GM18870 (cell line): ENCODE results near the gene NCOA6.

Source experiments
- ATAC-seq: cut with Tn5 transposase; IDR thresholded peaks from one replicate; pipeline ENCODE4 v1.9.1; 2021; ENCODE audit warnings: moderate library complexity; ENCODE audit not compliant: unreplicated experiment

NCOA6 gene

DNA sequence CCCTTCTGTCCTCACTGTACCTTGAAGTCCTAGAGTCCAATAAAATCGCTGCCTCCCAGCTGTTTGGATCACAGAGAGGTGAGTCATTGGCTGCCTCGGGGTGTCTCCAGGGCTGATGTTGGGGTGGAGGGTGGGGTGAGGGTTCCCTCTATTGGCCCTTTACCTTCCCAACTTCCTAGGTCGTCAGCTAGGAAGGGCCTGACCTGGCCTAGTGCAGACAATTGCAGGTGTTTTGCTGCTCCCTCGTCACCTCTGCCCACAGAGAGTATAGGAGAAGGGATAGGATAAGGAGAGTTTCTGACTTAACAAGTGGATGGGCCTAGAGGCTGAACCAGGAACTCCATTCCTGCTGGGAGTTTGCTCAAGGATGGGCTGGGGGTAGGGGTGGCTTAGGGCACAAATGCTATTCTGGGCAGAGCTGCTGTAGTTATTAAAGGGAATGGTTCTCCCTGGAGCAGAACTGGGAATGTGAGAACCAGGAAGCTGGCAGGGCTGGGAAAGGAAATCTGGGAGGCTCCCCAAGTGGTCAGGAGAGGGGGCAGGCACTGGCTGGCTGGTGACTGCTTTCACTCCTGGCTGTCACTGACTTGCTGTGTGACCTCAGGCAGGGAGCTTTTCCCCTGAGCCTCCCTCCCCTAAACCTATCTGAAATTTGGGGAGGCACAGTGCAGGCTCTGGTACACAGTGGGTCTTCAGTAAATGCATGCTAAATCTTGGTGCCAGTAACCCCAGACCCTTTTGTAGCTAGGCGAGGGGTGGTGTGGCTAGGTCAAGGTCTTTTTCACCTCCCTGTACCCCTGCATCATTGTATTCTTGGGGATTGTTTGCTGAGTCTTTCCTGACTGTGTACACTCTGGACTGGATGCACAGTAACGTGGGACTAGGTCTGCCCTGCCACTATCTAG lies 119.8 kb downstream of the NCOA6 start:
- no peak for ATAC-seq

DNA sequence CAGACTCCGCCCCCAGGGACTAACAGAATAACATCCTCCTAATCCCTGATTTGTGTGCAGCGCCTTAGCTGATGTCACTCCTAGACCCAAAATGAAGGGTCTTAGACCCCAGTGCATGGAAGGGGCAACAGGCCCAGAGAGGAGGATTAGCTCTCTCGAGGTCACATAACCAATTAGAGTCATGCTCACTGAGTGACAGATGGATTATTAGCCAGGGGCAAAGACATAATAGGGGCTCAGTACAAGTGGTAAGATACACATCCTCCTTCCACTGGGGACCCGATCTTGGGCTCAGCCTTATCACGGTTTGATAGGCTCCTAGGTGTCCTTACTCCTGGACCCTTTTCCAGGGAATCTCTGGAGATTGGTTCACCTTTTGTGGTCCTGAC lies 120.4 kb downstream of the NCOA6 start:
- no peak for ATAC-seq

DNA sequence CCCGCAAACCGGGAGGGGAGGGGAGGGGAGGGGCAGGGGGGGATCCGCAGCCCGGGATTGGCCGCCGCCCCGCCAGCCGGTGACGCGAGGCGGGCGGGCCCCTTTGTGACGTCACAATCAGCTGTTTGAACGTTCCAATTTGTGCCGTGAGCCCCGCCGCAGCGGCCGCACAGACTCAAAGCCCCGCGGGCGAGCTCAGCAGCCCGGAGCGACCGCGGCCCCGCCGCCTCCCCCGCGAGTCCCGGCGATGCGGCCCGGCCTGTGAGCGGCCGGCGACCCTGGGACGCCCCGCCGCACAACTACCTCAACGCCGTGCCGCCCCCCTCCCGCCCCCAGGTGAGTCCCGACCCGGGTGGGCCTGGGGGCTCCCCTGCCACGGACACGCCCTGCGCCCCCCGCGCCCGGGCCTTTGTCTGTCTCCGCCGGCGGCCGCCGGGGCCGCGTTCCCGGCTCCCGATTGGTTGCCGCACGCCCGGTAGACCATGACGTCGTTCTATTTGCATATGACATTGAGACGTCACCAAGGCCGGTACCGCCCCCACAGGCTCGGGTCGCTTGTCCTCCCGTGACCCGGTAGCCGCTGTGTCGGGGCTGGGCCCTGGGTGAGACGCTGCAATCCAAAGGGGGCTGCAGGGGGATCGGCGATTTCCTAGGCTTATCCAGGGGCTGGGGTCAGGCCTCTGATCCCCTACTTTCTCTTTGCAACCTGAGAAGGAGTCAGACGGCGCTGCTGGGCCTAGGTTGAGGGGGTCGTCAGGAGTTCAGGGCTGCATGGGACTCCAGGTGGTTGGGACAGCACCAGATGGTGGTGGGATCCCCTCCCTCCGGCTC lies 121.1 kb downstream of the NCOA6 start, which contains the start of gene TP53INP2:
Gene TP53INP2 (plus strand): TSS at position 168 of the 831 bp plus-strand sequence. CDS start 4,396 bp downstream, outside the sequence.
- peak; percentile 40 for ATAC-seq

DNA sequence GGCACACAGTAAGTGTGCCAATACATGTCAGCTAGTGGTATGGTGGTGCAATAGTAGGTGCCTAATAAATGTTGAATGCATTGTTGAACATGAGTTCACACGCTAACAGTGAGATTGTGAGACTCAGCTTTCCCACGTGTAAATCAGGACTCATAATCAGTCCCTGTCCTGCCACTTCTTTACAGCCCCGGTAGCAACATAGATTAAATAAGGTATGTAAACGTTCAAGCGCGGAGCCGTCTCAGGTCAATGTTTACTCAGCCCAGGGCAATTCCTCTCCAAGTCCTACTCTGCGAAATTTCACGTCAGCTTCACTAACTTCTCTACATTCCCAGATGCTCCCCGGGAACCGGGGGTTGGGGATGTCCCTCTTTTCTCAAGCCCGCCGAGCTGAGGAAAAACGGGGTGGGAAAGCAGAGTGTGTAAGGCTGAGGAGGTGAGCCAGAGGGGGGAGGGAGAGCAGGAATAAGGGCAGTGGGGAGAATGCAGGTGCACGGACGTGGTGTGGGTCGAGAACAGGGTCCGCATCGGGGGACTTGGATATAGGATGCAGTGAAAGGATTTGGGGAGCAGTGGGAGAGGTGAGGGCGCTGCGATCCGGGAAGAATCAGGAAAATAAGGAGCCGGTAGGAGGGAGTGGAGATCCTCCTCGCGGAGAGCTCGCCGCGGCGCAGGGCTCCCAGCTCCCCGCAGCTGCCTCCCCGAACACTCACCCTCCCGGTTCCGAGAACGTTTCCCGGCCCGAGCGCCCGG lies 121.9 kb downstream of the NCOA6 start:
- ATAC-seq = no peak

DNA sequence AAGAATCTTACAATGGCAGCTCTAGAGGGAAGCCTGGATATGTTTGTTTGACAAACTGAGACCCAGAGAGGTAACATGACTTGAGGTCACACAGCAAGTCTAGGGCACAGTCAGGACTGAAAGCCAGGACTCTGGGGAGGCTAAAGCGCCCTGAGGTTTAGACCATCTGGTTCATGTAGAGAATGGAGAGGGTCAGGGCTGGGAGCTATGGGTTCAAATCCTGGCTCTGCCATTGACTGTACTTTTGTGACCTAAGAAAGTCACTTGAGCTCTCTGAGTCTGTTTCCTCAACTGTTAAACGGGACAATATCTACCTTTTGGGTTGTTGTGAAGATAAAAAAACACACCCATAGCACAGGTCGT lies 122.4 kb downstream of the NCOA6 start:
- no peak for ATAC-seq

DNA sequence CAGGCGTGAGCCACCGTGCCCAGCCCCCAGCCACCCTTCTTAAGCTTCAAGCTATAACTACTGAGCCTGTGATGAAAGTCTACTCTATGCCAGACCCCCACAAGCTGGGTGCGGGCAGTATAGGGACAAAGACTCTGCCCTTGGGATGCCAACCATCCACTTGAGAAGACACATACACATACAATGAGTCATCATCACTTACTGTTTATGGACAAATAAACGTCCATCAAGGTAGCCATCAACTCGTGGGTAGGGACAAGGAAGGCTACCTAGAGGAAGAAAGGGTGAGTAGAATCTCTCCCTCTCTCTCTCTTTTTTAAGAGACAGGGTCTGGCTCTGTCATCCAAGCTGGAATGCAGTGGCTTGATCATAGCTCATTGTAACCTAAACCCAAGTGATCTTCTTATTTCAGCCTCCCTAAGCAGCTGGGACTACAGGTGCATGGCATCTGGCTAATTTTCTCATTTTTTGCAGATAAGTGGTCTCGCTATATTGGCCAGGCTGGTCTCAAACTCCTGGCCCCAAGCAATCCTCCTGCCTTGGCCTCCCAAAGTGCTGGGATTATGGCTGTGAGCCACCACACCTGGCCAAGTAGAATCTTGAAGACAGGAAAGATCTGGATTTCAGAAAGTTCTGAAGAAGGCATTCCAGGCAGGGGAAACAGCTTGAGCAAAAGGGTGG lies 123.9 kb downstream of the NCOA6 start:
- ATAC-seq = no peak

DNA sequence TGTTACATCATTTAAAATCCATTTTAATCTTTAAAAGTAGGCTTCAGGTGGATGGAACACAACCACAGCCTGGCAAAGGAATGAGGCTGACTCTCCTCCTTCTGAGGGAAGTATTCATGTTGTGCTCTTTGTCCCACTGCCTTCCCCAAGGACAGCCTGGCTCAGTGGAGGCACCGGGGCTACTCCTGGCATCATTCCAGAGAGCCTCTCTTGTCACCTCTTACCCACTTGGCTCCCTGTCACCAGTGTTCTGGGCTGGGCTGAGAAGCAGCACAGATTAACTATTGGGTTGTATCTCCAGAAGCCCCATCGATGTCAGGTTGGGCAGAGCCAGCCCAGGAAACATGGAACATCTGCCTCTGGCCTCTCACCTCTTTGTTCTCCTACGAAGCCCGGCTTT lies 132.0 kb downstream of the NCOA6 start:
- no peak for ATAC-seq

DNA sequence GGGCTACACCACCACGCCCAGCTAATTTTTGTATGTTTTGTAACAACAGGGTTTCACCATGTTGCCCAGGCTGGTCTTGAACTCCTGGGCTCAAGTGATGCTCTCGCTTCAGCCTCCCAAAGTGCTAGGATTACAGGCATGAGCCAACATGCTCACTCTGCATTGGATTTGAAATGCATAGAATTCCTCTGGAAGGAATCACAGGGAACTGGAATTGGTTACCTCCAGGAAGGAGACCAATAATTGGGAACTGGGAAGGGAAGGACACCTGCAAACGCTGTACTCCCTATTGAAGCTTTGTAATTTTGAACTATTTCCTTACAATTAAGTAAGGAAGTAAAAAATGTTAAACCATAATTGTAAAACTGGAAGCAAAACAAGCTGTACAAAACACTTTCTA lies 133.6 kb downstream of the NCOA6 start:
- no peak for ATAC-seq

DNA sequence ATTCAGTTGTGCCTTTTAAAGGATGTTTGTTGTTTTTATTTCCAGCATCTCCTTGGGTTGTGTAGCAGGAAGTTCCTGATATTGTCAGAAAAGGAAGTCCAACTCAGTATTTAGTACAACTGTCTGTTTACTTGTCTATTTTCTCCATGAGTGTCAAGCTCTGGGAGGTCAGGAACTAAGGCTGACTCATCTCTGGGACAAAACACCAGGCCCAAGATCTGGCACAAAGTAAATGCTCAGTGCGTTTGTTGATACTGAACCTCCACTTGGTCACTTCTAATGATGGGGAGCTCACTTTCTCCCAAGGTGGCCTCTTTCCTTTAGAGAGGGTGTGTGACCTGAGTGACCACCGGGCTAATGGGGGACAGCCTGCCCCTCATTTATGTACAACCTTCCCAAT lies 136.0 kb downstream of the NCOA6 start:
- no peak for ATAC-seq

DNA sequence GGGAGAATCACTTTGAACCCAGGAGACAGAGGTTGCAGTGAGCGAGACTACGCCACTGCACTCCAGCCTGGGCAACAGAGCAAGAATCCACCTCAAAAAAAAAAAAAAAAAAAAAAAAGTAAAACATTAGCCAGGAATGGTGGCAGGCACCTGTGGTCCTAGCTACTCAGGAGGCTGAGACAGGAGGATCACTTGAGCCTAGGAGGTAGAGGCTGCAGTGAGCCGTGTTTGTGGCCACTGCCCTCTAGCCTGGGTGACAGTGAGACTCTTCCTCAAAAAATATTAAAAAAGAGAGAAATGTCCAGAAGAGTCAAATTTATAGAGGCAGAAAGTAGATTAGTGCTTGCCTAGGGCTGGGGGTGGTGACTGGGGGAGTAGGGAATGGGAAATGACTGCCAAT lies 141.8 kb downstream of the NCOA6 start:
- ATAC-seq = no peak

DNA sequence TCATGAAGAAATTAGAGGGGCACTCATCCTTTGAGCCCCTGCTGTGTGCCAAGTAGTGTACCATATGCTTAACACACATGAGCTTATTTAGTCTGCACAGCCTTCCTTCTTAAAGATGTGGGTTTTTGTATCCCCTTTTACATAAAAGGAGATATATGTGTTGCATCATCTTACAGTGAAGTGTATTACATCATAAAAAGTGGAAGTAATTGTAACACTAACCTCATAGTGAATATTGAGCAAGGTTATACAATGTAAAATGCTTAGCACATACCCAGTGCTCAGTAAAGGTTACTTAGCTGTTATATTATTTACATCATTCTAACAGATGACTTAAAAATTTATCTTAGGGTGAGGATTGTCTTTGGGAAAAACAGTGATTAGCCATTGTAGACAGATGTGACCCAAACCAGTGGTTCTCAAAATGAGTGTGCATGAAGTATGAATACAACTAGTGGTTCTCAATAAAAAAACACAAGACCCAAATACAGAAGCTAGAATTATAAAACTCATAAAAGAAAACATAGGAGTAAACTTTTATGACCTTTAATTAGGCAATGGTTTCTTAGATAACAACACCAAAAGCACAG lies 144.8 kb downstream of the NCOA6 start:
- ATAC-seq = no peak

DNA sequence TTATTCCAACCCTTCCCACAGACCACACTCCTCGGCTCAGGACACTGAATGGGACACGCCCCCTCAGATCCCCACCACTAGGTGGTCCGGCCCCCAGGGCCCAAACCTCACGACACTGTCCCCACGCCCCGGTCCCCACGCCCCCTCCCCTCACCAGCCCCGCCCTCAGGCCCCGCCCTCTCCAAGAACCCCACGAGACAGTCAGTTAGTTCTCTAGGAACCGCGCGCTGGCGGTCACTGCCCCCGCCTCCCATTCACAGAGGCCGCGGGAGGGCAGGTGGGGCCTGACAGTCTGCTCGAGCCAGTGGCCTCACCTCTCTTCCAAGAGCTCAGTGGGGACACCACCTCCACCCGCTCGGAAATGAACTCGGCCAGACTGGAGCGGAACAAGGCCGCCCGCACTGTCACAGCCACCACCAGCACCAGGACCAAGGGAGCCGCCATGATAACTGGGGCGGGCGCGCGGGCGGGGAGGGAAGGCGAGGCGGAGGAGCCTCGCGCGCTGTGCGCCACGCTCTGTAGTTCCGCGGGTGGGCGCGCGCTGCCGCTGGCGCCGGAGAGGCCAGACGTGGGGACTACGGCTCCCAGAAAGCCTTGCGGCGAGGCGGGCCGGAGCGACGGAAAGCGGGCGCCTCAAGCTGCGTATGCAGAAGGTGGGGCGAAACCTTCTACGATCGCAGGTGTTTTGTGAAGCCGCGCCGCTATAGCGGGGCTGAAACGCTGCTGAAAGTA lies 148.6 kb downstream of the NCOA6 start, which contains the start of gene PIGU:
Gene PIGU (minus strand): TSS at position 451 of the 732 bp plus-strand sequence. CDS start 7 bp downstream, at position 444.
- ATAC-seq = peak; percentile 91

DNA sequence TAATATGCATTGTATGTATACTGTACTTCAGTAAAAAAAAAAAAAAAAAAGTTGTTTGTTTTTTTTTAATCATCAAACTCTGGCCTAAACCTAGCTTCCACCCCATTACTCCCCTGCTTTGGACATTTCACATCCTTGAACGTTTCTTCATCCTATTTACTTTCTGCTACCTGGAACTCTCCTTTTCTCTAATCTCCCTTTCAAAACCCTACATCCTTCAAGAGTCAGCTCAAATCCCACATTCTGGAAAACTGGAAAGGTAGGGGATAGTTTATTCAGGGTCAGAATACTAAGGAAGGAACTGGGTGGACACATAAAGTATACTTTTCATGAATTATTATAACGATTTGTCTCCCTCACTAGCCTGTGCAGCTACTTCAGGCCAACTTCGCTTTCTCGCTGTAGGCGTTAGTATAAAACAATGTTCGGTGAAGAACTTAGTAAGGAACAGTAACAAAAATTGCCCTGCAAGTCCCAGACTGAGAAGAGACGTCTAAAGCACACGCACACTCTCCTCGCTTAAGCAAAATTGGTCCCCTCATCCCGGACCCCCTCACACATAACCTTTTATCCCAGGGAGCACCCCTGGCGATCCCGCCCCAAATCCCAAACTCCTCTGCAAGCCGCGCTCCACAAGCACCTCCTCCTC lies 149.3 kb downstream of the NCOA6 start:
- ATAC-seq = peak; percentile 9

DNA sequence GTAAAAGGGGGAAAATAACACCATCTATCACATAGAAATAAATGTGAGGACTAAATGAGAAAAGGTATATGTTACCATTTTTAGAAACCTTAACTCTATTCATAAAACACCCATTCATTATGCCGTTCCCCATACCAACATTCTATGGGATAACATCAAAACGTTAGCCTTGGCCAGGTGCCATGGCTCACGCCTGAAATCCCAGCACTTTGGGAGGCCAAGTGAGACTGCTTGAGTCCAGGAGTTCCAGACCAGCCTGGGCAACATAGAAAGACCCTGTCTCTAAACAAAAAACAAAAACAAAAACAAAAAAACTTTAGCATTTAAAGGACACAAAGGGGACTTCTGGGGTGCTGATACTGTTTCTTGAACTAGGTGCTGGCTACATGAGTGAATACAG lies 149.9 kb downstream of the NCOA6 start:
- no peak for ATAC-seq

DNA sequence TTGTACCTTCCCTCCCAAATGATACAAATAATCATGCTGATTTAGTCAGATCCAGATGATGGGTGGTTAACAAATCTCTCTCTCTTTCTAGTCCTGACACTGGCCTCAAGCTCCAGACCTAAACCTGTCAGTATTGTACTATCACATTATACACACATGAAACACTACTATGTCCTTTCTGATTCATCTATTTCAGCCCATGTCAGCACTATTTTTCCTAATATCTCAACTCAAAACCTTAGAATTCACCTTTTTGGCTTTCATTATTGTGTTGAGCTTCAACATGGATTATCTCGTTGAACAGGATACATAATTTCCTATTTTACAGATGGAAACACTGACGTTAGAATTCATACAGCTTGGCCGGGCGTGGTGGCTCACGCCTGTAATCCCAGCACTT lies 152.0 kb downstream of the NCOA6 start:
- no peak for ATAC-seq

DNA sequence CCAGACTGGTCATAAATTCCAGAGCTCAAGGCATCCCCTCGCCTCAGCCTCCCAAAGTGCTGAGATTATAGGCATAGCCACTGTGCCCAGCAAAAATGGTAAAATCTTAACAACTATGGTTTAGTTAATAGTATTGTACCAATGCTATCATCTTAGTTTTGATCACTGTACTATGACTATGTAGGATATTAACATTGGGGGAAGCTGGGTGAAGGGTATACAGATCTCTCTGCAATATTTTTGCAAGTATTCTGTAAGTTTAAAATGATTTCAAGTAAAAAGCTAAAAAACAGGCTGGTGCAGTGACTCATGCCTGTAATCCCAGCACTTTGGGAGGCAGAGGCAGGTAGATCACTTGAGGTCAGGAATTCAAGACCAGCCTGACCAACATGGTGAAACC lies 156.4 kb downstream of the NCOA6 start:
- ATAC-seq = no peak
